Liver (tissue), 9 donors: ENCODE measurements around the gene TMEM79. TPM values are rescaled to one million over a fixed set of nuclear protein-coding genes. Genes with fewer than 3 reads are reported as not detected.
A peak's percentile ranks its signal among the peaks of the same experiment; 100 is the strongest.

Experiments
- DNase-seq: peaks from one replicate; pipeline ENCODE4 v3.0.0-alpha.2; 2017; ENCODE audit warnings: low spot score
- H3K27ac ChIP-seq, 2 donors: one replicate each; pipeline ENCODE4 v1.7.0; 2013; ENCODE audit warnings: inconsistent platforms in 2 of 2, low read length in 2 of 2, control low read depth in 1 of 2, low read depth in 1 of 2, mild to moderate bottlenecking in 1 of 2
- H3K27me3 ChIP-seq, 4 donors: one replicate each; pipeline versions ENCODE4 v1.6.1 to v1.7.0; 2013; ENCODE audit warnings: low read length in 3 of 4, inconsistent platforms in 1 of 4, mild to moderate bottlenecking in 1 of 4, moderate library complexity in 1 of 4; ENCODE audit not compliant: control insufficient read depth in 4 of 4, insufficient read depth in 4 of 4
- H3K36me3 ChIP-seq, 4 donors: one replicate each; pipeline versions ENCODE4 v1.6.1 to v1.7.0; 2013; ENCODE audit warnings: low read length in 3 of 4, mild to moderate bottlenecking in 3 of 4, low read depth in 1 of 4, moderate library complexity in 1 of 4; ENCODE audit not compliant: control insufficient read depth in 4 of 4, insufficient read depth in 3 of 4
- H3K4me1 ChIP-seq, 4 donors: one replicate each; pipeline versions ENCODE4 v1.6.1 to v1.7.0; 2013; ENCODE audit warnings: low read length in 3 of 4, mild to moderate bottlenecking in 3 of 4, moderate library complexity in 1 of 4; ENCODE audit not compliant: control insufficient read depth in 4 of 4, insufficient read depth in 4 of 4
- H3K4me3 ChIP-seq, 3 donors: one replicate each; pipeline versions ENCODE4 v1.6.1 to v1.7.0; 2013; ENCODE audit warnings: low read length in 3 of 3, control low read depth in 1 of 3, low read depth in 1 of 3, mild to moderate bottlenecking in 1 of 3
- H3K9ac ChIP-seq, 2 donors: one replicate each; pipeline ENCODE4 v1.7.0; 2013; ENCODE audit warnings: low read length in 2 of 2, mild to moderate bottlenecking in 2 of 2, moderate library complexity in 2 of 2, control low read depth in 1 of 2, low read depth in 1 of 2
- H3K9me3 ChIP-seq, 4 donors: one replicate each; pipeline versions ENCODE4 v1.6.1 to v1.7.0; 2013; ENCODE audit warnings: low read length in 3 of 4; ENCODE audit not compliant: control insufficient read depth in 4 of 4
- CTCF ChIP-seq: fragments of 150-350 bp; IDR thresholded peaks from 2 replicates; pipeline ENCODE4 v1.5.1; 2017; ENCODE audit warnings: improper control_type of control experiment, low read depth, low read length; ENCODE audit not compliant: missing input control
- EGR1 ChIP-seq, 2 donors: IDR thresholded peaks; 2 replicates each; pipeline ENCODE4 v1.6.1; 2016 to 2018; ENCODE audit warnings: antibody characterized with exemption in 2 of 2, low read depth in 2 of 2
- FOXA1 ChIP-seq: IDR thresholded peaks from 2 replicates; pipeline ENCODE4 v1.6.1; 2016; ENCODE audit warnings: antibody characterized with exemption
- FOXA2 ChIP-seq: IDR thresholded peaks from 2 replicates; pipeline ENCODE4 v1.6.1; 2016; ENCODE audit warnings: antibody characterized with exemption
- GABPA ChIP-seq, 2 donors: IDR thresholded peaks in 1 of 2; conservative IDR thresholded peaks in 1 of 2; 2 replicates each; pipeline ENCODE4 v1.6.1; 2016; ENCODE audit warnings: antibody characterized with exemption in 2 of 2, mild to moderate bottlenecking in 1 of 2, moderate library complexity in 1 of 2
- HNF4A ChIP-seq, 2 donors: conservative IDR thresholded peaks; 2 replicates each; pipeline ENCODE4 v1.6.1; 2016; ENCODE audit warnings: antibody characterized with exemption in 2 of 2, mild to moderate bottlenecking in 2 of 2
- HNF4G ChIP-seq: IDR thresholded peaks from 2 replicates; pipeline ENCODE4 v1.6.1; 2016; ENCODE audit warnings: antibody characterized with exemption
- JUND ChIP-seq, 2 donors: IDR thresholded peaks; 2 replicates each; pipeline ENCODE4 v1.6.1; 2016; ENCODE audit warnings: antibody characterized with exemption in 2 of 2
- MAX ChIP-seq: IDR thresholded peaks from 2 replicates; pipeline ENCODE4 v1.6.1; 2016; ENCODE audit warnings: antibody characterized with exemption
- NR2F2 ChIP-seq: IDR thresholded peaks from 2 replicates; pipeline ENCODE4 v1.6.1; 2016; ENCODE audit warnings: antibody characterized with exemption
- RAD21 ChIP-seq, 2 donors: IDR thresholded peaks; 2 replicates each; pipeline ENCODE4 v1.6.1; 2016; ENCODE audit warnings: antibody characterized with exemption in 2 of 2, mild to moderate bottlenecking in 2 of 2
- RXRA ChIP-seq, 2 donors: IDR thresholded peaks; 2 replicates each; pipeline ENCODE4 v1.6.1; 2017 to 2018; ENCODE audit warnings: antibody characterized with exemption in 2 of 2, mild to moderate bottlenecking in 1 of 2
- SP1 ChIP-seq: IDR thresholded peaks from 2 replicates; pipeline ENCODE4 v1.6.1; 2018; ENCODE audit warnings: antibody characterized with exemption, mild to moderate bottlenecking
- TAF1 ChIP-seq: conservative IDR thresholded peaks from 2 replicates; pipeline ENCODE4 v1.6.1; 2016; ENCODE audit warnings: antibody characterized with exemption, mild to moderate bottlenecking
- YY1 ChIP-seq: IDR thresholded peaks from 2 replicates; pipeline ENCODE4 v1.6.1; 2016; ENCODE audit warnings: antibody characterized with exemption, mild to moderate bottlenecking
- ZBTB33 ChIP-seq: IDR thresholded peaks from 2 replicates; pipeline ENCODE4 v1.6.1; 2016; ENCODE audit warnings: antibody characterized with exemption
- WGBS: extraction: QIAGEN DNeasy Blood & Tissue Kit; methylation state at CpG from one replicate; pipeline ENCODE4 v1.1.7; 2013; 5-methylcytosine and 5-hydroxymethylcytosine counted together
- polyA plus RNA-seq, 2 donors: library from polyadenylated mRNA; stranded (reverse) in 1 of 2; unstranded in 1 of 2; fragments of 200-250 nt in 1 of 2; fragments of >200 nt in 1 of 2; fragmentation: Nextera tagmentation in 1 of 2; extraction: Ambion mirVana in 1 of 2; gene quantifications; one replicate each; pipeline versions ENCODE4 v1.2.1 to v1.2.3, GENCODE V29; 2013 to 2015
- total RNA-seq, 2 donors: library from RNA; depleted of rRNA; stranded (reverse); fragments of >200 nt; gene quantifications; one replicate each; pipeline ENCODE4 v1.2.3, GENCODE V29; 2014
- TF ChIP-seq, protein P1 (sequence below): IDR thresholded peaks from 2 replicates; pipeline ENCODE4 v1.6.1; 2016; ENCODE audit warnings: antibody characterized with exemption, mild to moderate bottlenecking
- TF ChIP-seq, protein P2 (sequence below): IDR thresholded peaks from 2 replicates; pipeline ENCODE4 v1.6.1; 2016; ENCODE audit warnings: antibody characterized with exemption
- donor health status: healthy.
- donor health status: healthy.
- donor health status: healthy.
- donor health status: healthy.
- donor health status: healthy.

The TMEM79 gene
- total and polyA plus RNA-seq, 4 donors, result 1.2 to 2.2 (median 1.6) TPM

DNA sequence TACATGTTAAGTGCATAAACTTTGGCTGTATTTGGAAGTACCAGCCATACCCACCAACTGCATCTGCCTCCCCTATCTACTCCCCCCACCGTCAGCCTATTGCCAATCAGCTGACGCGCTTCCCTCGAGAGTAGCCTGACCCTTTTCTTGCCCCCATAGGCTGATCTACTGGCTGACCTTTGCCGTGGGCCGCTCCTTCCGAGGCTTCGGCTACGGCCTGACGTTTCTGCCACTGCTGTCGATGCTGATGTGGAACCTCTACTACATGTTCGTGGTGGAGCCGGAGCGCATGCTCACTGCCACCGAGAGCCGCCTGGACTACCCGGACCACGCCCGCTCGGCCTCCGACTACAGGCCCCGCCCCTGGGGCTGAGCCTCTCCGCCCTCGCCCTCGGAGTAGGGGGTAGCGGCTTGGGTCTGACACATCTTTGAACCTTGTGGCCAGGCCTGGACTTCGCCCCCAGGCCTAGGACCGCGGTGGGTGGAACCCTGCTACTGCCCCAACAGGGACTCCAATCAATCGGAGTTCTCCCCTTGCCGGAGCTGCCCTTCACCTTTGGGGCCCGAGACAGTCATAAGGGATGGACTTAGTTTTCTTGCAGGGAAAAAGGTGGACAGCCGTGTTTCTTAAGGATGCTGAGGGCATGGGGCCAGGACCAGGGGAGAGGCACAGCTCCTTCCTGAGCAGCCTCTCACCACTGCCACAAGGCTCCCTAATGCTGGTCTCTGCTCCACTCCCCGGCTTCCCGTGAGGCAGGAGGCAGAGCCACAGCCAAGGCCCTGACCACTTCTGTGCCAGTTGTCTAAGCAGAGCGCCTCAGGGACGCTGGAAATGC is 7.3 kb downstream of the TMEM79 start:
- H3K36me3 ChIP-seq, result peaks cover 0 to 7% (median 2%) of the 10 kb centered on the region in 4 donors

More for the DNA sequence above, 7.3 kb downstream of the TMEM79 start:
- H3K9me3 ChIP-seq, result no peaks in the 10 kb centered on the region
- DNase-seq, result peak; percentile 93
- peak overlapping the region; percentile 72 to 74 for H3K9ac ChIP-seq
- H3K4me3 ChIP-seq, result peak overlapping the region; percentile 52 to 71 (median 67)
- 11% methylated on average over 37 of the region's 37 CpGs for WGBS
- no peaks in the 10 kb centered on the region for H3K27me3 ChIP-seq
- H3K27ac ChIP-seq, result peak overlapping the region; percentile 73 to 74
- peak; percentile 96 for TF ChIP-seq ZBTB33
- peak; percentile 81 to 91 for TF ChIP-seq JUND (IDR thresholded peaks at IDR 0.05)
- TF ChIP-seq, protein P1, sequence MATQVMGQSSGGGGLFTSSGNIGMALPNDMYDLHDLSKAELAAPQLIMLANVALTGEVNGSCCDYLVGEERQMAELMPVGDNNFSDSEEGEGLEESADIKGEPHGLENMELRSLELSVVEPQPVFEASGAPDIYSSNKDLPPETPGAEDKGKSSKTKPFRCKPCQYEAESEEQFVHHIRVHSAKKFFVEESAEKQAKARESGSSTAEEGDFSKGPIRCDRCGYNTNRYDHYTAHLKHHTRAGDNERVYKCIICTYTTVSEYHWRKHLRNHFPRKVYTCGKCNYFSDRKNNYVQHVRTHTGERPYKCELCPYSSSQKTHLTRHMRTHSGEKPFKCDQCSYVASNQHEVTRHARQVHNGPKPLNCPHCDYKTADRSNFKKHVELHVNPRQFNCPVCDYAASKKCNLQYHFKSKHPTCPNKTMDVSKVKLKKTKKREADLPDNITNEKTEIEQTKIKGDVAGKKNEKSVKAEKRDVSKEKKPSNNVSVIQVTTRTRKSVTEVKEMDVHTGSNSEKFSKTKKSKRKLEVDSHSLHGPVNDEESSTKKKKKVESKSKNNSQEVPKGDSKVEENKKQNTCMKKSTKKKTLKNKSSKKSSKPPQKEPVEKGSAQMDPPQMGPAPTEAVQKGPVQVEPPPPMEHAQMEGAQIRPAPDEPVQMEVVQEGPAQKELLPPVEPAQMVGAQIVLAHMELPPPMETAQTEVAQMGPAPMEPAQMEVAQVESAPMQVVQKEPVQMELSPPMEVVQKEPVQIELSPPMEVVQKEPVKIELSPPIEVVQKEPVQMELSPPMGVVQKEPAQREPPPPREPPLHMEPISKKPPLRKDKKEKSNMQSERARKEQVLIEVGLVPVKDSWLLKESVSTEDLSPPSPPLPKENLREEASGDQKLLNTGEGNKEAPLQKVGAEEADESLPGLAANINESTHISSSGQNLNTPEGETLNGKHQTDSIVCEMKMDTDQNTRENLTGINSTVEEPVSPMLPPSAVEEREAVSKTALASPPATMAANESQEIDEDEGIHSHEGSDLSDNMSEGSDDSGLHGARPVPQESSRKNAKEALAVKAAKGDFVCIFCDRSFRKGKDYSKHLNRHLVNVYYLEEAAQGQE, result peak; percentile 67
- TF ChIP-seq GABPA (IDR thresholded peaks at IDR 0.05 in 1 of 2, conservative IDR thresholded peaks at IDR 0.05 in 1 of 2), result peak in 1 of 2 donors; percentile 47
- TF ChIP-seq TAF1, result peak; percentile 84
- no peak for TF ChIP-seq FOXA2
- peak in 1 of 2 donors; percentile 65 for TF ChIP-seq EGR1 (IDR thresholded peaks at IDR 0.05; ENCODE audit: low read depth in 2 of 2)
- peak; percentile 41 for TF ChIP-seq FOXA1
- TF ChIP-seq HNF4G, result peak; percentile 97
- TF ChIP-seq HNF4A (conservative IDR thresholded peaks at IDR 0.05), result peak; percentile 99
- TF ChIP-seq, protein P2, sequence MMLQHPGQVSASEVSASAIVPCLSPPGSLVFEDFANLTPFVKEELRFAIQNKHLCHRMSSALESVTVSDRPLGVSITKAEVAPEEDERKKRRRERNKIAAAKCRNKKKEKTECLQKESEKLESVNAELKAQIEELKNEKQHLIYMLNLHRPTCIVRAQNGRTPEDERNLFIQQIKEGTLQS, result peak; percentile 30
- TF ChIP-seq SP1, result peak; percentile 98
- peak; percentile 85 to 88 for TF ChIP-seq RXRA (IDR thresholded peaks at IDR 0.05)
- TF ChIP-seq RAD21 (IDR thresholded peaks at IDR 0.05), result peak in 1 of 2 donors; percentile 26
- TF ChIP-seq MAX, result peak; percentile 75
- peak; percentile 51 for TF ChIP-seq NR2F2
- no peak for TF ChIP-seq CTCF
- peak; percentile 89 for TF ChIP-seq YY1
- peaks cover 18 to 54% (median 49%) of the 10 kb centered on the region in 4 donors for H3K4me1 ChIP-seq
